Measurements from ENCODE around the gene ZNF208. TPM values are rescaled to one million over a fixed set of nuclear protein-coding genes. Genes with fewer than 3 reads are reported as not detected.
"Not testable (repeated sequence)": the region's sequence is repeated elsewhere in the genome, so short reads cannot be mapped to it uniquely, and the experiment has no call there.

Gene ZNF208
- total and polyA plus RNA-seq, 2 donors (not counting 1 experiment from before 2014, with no cell fraction given): 4.0 to 11.4 TPM

DNA sequence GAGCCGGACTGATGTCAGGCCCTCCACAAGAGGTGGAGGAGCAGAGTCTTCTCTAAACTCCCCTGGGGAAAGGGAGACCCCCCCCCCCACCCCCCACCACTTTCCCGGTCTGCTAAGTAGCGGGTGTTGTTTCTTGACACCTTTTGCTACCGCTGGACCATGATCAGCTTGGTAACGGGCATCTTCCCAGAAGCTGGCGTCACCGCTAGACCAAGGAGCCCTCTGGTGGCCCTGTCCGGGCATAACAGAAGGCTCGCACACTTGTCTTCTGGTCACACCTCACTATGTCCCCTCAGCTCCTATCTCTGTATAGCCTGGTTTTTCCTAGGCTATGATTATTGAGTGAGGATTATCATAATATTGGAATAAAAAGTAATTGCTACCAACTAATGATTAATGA, 120.7 kb downstream of the ZNF208 start:
- WGBS (ENCODE audit: insufficient coverage): 16% methylated on average over 5 of the region's 9 CpGs
- not testable (repeated sequence) for H3K4me2 ChIP-seq (replicated peaks; ENCODE audit: low read depth, low read length, poor library complexity, severe bottlenecking); H3K9me3 Mint-ChIP-seq (ENCODE audit: insufficient read depth); H3K27me3 Mint-ChIP-seq; H3K4me1 Mint-ChIP-seq; H3K36me3 ChIP-seq (replicated peaks in 1 of 2; ENCODE audit: control extremely low read depth in 1 of 2, control insufficient read depth in 1 of 2, extremely low read depth in 1 of 2, insufficient read depth in 2 of 2, low read length in 1 of 2); H3K4me3 ChIP-seq (ENCODE audit: control extremely low read depth in 1 of 5, extremely low read depth in 1 of 5, insufficient read depth in 1 of 5, low read depth in 2 of 5, low read length in 4 of 5); H4K20me1 ChIP-seq (ENCODE audit: control insufficient read depth, insufficient read depth, low read length, poor library complexity, severe bottlenecking); H2AFZ ChIP-seq (ENCODE audit: insufficient read depth, low read depth, low read length, poor library complexity, severe bottlenecking); ATAC-seq (ENCODE audit: low read depth); H3K27ac Mint-ChIP-seq; H3K9ac ChIP-seq (ENCODE audit: low read length); H3K27ac ChIP-seq (ENCODE audit: low read length in 2 of 2); H3K27me3 ChIP-seq (replicated peaks in 1 of 4; ENCODE audit: control extremely low read depth in 1 of 4, control insufficient read depth in 3 of 4, insufficient read depth in 4 of 4, low read length in 3 of 4); H3K9me3 ChIP-seq (ENCODE audit: control extremely low read depth in 1 of 3, control insufficient read depth in 2 of 3, insufficient read depth in 1 of 3, low read length in 2 of 3); H3K79me2 ChIP-seq (ENCODE audit: control insufficient read depth, insufficient read depth, low read length); H3K4me3 Mint-ChIP-seq; H3K4me1 ChIP-seq (ENCODE audit: control insufficient read depth in 2 of 2, insufficient read depth in 2 of 2, low read length in 2 of 2)
- intact Hi-C loops (cut with micrococcal nuclease): loop anchor here (5.0 kb wide), 1 partner anchor 688 kb away; no protein-coding TSS in a partner anchor
- peak; percentile 49 for TF ChIP-seq CTCF (IDR thresholded peaks at IDR 0.05)
- ChIA-PET CTCF (interaction anchor here (0.6 to 1.3 kb wide), 2 partner anchors 336 to 687 kb away, joined by 3 read pairs; no protein-coding TSS in a partner anchor), POLR2A (interaction anchor here (0.6 kb wide), 1 partner anchor 322 kb away, joined by 5 read pairs; no protein-coding TSS in a partner anchor)
- DNase-seq: peak; percentile 8

DNA sequence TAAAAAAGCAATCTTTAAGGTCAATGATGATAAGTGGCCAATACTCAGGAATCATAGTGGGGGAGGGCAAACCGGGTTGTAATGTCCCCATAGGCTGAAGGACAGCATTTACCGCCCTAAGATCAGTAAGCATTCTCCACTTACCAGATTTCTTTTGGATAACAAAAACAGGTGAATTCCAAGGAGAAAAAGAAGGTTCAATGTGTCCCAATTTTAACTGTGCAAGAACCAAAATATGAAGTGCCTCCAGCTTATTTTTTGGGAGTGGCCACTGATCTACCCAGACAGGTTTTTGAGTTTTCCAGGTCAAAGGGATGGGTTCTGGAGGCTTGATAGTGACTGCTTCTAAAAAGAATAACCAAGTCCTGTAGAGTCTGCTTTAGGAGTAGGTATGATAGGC, 125.2 kb downstream of the ZNF208 start:
- ATAC-seq (ENCODE audit: low read depth); H3K79me2 ChIP-seq (ENCODE audit: control insufficient read depth, insufficient read depth, low read length); H3K4me1 ChIP-seq (ENCODE audit: control insufficient read depth in 2 of 2, insufficient read depth in 2 of 2, low read length in 2 of 2); H3K4me2 ChIP-seq (replicated peaks; ENCODE audit: low read depth, low read length, poor library complexity, severe bottlenecking); H3K4me3 Mint-ChIP-seq; H3K27me3 ChIP-seq (replicated peaks in 1 of 4; ENCODE audit: control extremely low read depth in 1 of 4, control insufficient read depth in 3 of 4, insufficient read depth in 4 of 4, low read length in 3 of 4); CTCF ChIA-PET; POLR2A ChIA-PET; H2AFZ ChIP-seq (ENCODE audit: insufficient read depth, low read depth, low read length, poor library complexity, severe bottlenecking); H3K27me3 Mint-ChIP-seq; H3K4me1 Mint-ChIP-seq; H3K9me3 Mint-ChIP-seq (ENCODE audit: insufficient read depth); H3K9me3 ChIP-seq (ENCODE audit: control extremely low read depth in 1 of 3, control insufficient read depth in 2 of 3, insufficient read depth in 1 of 3, low read length in 2 of 3); H3K9ac ChIP-seq (ENCODE audit: low read length); intact Hi-C loops (cut with micrococcal nuclease); H4K20me1 ChIP-seq (ENCODE audit: control insufficient read depth, insufficient read depth, low read length, poor library complexity, severe bottlenecking); H3K36me3 ChIP-seq (replicated peaks in 1 of 2; ENCODE audit: control extremely low read depth in 1 of 2, control insufficient read depth in 1 of 2, extremely low read depth in 1 of 2, insufficient read depth in 2 of 2, low read length in 1 of 2); H3K27ac Mint-ChIP-seq; DNase-seq; H3K27ac ChIP-seq (ENCODE audit: low read length in 2 of 2); H3K4me3 ChIP-seq (ENCODE audit: control extremely low read depth in 1 of 5, extremely low read depth in 1 of 5, insufficient read depth in 1 of 5, low read depth in 2 of 5, low read length in 4 of 5): not testable (repeated sequence)
- no CpG with 5 or more reads among the region's 2 CpGs for WGBS (ENCODE audit: insufficient coverage)

DNA sequence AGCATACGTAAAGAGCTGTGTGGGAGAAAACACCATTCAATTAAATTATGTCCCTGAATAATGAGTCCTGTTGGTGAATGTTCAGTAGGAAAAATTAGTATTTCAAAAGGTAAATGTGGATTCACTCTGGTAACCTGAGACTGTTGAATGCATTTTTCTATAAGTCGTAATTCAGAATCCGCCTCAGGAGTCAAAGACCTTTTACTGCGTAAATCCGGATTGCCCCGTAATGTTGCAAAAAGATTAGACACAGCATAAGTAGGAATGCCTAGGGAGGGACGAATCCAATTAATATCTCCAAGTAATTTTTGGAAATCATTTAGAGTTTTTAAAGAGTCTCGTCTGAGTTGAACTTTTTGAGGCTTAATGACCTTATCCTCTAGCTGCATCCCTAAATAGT, 126.0 kb downstream of the ZNF208 start:
- H3K9ac ChIP-seq (ENCODE audit: low read length); H3K79me2 ChIP-seq (ENCODE audit: control insufficient read depth, insufficient read depth, low read length); H3K4me2 ChIP-seq (replicated peaks; ENCODE audit: low read depth, low read length, poor library complexity, severe bottlenecking); H3K4me3 ChIP-seq (ENCODE audit: control extremely low read depth in 1 of 5, extremely low read depth in 1 of 5, insufficient read depth in 1 of 5, low read depth in 2 of 5, low read length in 4 of 5); H4K20me1 ChIP-seq (ENCODE audit: control insufficient read depth, insufficient read depth, low read length, poor library complexity, severe bottlenecking); H3K27me3 ChIP-seq (replicated peaks in 1 of 4; ENCODE audit: control extremely low read depth in 1 of 4, control insufficient read depth in 3 of 4, insufficient read depth in 4 of 4, low read length in 3 of 4); H3K9me3 Mint-ChIP-seq (ENCODE audit: insufficient read depth); DNase-seq; H2AFZ ChIP-seq (ENCODE audit: insufficient read depth, low read depth, low read length, poor library complexity, severe bottlenecking); ATAC-seq (ENCODE audit: low read depth); H3K27ac ChIP-seq (ENCODE audit: low read length in 2 of 2); H3K9me3 ChIP-seq (ENCODE audit: control extremely low read depth in 1 of 3, control insufficient read depth in 2 of 3, insufficient read depth in 1 of 3, low read length in 2 of 3); H3K27ac Mint-ChIP-seq; POLR2A ChIA-PET; H3K4me1 Mint-ChIP-seq; intact Hi-C loops (cut with micrococcal nuclease); CTCF ChIA-PET; H3K4me1 ChIP-seq (ENCODE audit: control insufficient read depth in 2 of 2, insufficient read depth in 2 of 2, low read length in 2 of 2); H3K4me3 Mint-ChIP-seq; H3K27me3 Mint-ChIP-seq; H3K36me3 ChIP-seq (replicated peaks in 1 of 2; ENCODE audit: control extremely low read depth in 1 of 2, control insufficient read depth in 1 of 2, extremely low read depth in 1 of 2, insufficient read depth in 2 of 2, low read length in 1 of 2): not testable (repeated sequence)
- WGBS (ENCODE audit: insufficient coverage): no CpG with 5 or more reads among the region's 8 CpGs

Data from B cell (primary cell).